ENCODE measurements around the gene SLC19A1. TPM values are rescaled to one million over a fixed set of nuclear protein-coding genes. Genes with fewer than 3 reads are reported as not detected.
A peak's percentile ranks its signal among the peaks of the same experiment; 100 is the strongest.

Gene SLC19A1
- polyA plus RNA-seq, 10 donors: 11.9 to 19.9 (median 14.1) TPM

DNA sequence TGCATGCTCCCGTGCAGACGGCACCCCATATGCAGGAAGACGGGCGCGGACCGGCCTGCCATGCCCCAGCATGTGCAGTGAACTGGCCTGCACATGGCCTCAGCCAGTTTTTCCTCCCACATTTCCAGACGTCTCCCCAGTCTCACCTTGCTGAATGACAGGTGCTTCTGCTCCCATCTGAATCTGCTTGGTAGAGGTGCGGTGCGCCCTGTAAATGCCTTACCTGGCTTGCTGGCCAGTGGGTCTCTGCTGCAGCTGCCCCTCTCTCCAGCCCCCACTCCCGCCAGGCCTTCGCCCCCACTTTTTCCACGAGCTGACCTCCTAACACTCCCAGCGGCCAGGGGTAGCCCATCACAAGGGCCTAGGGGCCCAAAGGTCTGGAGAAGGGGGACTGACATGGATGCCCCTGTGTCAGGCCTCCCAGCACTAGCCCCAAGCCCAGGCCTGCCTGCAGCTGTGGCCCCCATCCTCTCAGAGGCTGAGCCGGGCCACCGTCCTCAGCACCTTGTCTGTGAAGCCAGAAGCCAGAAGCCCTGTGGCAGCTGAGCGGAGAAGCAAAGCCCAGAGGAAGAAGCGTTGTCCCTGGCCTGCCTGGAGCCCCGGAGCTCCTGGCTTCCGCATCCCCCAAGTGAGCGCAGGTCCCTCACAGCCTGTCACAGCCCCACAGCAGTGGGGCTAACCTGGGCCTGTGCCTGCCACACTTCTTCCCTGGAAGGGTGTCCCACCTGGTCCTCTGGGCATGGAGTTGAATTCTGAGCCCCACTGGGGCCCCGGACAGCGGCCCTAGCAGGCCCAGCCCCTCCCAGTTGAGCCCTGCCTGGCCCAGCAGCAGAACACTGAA, 3.7 kb upstream of the SLC19A1 start:
- no peak for DNase-seq

DNA sequence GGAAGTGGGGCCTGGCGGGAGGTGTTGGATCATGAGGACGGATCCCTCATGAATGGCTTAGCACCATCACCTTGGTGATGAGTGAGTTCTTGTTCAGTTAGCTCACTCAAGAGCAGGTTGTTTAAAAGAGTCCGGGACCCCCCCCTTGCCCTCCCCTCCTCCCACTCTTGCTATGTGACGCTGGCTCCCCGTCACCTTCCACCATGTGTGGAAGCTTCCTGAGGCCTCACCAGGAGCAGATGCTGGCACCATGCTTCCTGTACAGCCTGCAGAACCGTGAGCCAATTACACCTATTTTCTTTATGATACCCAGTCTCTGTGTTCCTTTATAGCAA, 3.0 kb upstream of the SLC19A1 start:
- DNase-seq: no peak

DNA sequence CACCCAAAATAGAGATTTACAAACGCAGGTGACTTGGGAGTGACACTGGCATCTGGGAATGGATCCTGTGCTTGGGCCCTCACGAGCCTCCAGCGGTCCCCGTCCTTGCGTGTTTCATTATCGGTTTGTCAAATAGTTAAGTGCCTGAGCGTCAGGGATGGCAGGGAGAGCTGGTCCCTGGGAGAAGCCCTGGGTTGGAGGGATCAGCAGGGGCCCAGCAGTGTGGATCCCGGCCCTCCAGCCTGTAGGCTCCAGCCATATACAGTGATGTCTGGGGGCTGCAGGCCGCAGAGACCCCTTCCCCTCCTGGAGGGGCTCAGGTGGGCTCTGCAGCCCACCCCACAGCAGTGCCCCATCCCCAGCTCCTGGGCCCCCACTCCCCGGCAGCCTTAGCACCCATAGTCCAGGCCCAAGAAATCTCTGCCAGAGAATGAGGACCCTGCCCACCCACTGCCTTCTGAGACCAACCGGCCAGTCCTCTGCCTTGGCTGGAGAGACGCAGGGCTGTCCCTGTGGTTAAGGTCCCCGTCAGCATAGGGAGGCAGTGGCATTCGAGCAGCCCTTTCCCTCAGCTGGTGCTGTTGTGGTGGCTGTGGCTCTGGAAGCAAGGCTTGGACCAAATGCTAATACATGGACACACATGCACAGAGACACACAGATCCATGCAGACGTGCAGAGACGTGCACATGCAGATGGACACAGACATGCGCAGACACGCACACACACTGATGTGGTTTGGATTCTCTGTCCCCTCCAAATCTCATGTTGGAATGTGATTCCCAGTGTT, 2.4 kb upstream of the SLC19A1 start:
- DNase-seq: no peak

DNA sequence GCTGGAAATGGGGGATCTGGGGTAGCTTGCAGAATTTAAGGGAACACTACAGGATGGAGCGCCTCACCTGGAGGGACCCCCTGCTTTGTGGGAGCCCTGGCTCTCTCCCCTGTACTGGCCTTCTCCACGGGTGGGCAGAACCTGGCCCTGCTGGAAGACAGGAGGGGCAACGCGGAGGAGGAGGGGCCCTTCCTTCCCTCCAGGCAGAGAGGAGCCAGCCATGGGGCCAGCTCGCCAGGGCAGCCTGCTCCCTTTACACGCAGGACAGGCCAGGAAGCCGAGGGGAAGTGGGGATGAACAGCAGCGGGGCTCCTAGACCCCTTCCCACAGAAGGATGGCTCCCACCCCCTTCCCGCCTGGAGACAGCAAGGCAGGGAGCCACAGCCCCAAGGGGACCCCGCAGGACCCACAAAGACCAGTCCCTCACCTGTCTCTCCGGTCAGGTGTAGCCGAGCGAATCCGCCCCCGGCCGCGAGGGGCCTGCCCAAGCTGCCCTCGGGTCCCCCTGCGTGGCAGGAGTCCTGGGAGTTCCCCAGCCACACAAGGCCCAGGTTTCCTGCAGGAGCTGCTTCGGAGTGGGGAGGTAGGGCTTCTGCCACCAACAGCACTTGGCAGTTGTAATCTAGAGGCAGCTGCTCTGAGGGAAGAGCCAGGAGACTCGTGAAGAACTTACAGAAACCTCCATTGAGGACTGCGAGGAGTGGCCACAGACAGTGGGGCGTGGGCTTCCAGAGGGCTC, 1.6 kb upstream of the SLC19A1 start:
- peak in 1 of 3 donors; percentile 40 for DNase-seq

DNA sequence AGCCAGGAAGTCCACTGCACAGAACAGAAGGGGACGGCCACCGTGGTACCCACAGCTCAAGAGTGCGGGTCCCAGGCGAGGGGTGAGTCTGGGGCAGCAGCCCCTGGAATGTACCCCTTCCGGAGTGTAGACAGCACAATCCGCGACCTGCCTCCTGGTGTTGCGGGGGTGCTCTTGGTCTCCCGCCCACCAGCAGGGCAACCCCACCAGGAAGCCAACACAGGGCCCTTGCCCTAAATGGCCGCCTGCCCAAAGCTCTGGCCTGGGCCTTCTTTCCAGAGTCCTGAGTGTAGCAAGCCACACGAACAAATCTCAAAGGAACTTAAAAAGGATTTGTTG, 1.1 kb upstream of the SLC19A1 start:
- DNase-seq: peak in 1 of 3 donors; percentile 30

DNA sequence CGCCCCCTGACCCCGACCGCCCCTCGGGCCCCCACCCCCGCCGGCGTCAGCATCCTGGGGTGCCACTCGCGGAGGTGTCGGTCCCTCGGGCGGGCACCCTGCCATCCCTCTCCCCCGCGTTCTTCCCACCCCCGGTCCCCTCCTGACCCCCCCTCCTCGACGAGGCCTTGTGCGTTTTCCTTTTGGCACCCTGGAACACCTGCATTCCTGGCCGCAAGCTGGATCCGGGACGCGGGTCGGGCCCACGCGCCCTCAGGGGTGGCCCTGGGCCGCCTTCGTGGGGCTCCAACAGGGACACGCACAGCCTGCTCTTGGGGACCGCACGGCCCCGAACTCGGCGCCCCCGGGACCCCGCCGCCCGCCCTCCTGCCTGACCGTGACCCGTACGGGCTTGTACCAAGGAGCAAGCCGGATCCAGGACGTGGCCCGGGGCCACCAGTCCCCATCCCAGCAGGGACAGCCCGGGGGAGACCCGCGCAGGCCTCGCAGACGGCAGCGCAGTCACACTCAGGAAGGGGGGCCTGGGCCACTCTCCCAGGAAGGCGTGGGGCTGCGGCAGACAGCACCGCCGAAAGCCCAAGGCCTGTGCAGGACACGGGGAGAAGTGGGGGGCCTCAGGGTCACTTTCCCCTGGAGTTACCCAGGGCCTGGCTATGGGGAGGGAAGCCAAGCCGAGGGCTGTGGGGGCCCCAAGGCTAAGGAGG, 579 bp upstream of the SLC19A1 start:
- peak in 1 of 3 donors; percentile 48 for DNase-seq

DNA sequence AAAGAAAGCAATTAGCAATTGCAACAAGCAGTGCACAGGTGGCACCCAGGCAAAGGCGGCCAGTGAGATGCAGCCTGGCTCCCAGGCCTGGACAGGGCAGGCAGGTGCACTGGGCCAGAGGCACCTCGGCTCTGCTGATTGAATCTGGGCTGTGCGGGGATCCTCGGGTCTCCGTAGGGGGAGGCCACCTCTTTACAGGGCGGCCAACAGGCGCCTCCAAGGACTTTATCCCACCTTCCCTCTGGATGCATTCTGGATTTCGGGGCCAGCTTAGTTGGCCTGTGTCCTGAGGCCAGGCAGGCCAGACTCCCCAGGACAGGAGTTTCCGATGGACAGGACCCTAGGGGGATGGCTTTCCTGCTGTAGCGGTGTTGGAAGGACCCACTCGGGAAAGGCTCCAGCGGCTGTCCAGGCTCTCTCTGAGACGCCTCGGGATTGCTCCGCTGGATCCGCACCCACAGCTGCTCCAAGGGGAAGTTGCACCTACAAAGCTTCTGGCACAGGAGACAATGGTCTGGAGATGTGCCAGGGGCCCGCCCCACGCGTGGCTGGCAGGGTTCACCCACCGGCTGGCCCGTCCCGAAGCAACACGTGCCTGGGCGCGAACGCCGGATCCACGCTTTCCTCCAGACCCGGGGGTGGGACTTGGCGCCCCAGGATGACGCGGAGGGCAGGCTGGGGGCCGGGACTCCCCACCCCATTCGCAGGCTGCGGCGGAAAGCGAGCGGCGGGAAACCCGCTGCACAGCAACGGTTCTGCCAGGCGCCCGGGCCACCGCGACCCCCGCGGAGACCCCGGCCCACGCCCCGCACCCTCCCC, 810 bp downstream of the SLC19A1 start:
- DNase-seq: peak; percentile 39 to 82 (median 66)

DNA sequence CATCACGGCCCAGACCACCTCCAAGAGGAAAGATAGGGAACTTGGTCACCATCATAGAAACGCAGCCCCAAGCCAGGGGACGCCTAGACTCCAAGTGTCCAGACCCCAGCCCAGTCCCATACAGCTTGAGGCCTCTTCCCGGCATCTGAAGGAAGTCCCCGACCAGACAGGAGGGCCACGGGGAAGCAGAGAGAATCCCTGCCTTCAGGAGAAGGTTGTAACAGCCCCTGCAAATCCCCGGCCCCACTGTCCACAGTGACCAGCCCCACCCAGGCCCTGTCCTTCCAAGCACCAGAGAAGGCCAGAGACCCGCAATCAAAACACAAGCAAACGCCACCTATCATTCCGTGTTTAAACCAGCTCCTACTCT, 1.7 kb downstream of the SLC19A1 start:
- no peak for DNase-seq

DNA sequence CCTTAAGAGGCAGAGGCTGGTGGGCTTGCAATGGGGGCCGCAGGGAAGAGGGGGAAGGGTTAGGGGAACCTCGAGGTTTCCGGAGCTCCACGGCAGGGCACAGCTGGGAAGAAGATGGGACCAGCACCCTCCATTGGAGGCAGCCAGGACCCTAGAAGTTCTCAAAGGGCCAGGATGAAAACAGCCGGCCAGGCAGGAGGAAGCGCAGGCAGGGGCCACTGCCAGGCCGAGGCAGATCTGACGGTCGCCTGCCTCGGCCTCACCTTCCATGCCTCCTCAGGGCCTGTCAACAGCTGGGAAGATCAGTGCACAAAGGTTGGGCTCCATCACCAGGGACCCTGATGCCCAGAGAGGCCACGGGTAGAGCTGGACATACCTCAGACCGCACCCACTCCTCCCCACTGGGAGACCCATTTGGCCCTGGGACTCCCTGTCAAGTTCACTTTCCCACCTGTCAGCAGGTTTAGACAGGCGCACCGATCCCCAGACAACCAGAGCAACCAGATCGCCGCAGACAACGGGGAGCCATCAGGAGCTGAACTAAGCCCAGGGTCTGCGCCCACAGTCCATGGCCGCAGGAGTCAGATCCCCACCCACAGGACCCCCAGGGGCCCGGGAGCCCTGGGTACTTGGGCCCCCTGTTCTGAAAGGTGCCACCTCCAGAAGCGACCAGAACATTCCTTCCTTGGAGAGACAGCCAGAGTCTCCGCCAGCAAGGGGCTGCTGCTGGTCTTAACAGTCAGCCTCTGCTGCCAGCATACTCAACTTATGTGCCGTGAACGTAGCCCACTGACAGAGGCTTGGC, 2.2 kb downstream of the SLC19A1 start:
- DNase-seq: no peak

DNA sequence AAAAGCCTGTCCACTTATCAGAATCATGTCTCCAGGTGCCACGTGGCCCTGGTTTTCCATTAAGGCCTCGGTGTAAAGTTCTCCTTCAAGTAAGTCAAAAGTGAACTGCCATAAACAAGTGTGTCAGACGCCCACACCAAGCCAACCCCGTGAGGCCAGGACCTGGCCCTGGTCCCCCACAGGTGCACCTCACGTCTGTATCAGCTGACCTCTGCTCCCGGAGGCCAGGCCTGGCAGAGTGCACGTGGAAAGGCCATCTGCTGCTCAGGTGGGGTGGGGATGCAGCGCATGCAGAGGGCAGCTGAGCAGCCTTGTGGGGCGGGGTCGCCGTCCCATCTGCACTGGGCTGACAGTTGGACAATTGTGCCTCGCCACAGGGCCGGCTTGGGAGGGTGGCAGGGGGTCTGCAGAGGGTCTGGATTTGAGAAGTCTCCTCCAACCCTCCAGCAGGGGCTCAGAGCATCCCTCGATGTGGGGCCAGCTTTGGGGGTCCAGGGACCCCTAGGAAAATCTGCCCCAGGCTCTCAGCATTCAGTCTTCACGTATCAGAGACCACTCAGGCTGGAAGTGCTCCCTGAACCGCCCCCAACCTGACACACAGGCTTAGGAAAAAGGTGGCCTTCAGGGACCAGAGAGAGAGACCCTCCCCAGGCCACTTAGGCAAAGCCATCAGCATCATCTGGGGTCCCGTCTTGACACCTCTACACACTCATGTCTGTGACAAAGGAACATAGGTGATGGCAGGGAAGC, 3.0 kb downstream of the SLC19A1 start:
- no peak for DNase-seq

DNA sequence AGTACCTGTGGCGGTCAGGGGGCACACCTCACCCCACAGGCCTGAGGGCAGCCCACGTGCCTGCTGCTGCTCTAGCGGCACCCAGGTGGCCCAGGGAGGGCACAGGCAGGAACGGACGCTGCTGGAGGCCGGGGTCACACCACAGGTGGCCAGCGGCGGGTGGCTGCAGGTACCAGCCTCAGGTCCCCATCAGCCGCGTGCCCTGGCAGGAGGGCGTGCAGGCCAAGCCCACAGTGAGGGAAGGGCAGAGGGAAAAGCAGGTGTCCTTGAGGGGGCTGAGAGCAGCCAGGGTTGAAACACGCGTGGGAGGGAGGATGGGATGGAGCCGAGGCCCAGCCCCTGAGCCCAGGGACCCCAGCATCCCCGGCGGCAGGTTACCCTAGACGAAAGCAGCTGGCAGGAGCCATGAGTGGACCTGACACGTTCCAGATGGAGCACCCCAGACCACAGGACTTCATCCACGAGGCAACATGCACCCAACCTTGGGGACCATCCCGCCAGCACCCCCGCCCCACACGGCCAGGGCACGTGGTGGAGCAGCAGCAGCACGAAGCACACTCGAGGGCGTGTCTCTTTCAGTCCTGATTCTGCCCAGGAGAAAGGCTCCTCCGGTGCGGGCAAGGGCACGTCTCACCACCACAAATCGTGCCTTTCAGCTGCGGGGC, 3.7 kb downstream of the SLC19A1 start:
- DNase-seq: no peak

DNA sequence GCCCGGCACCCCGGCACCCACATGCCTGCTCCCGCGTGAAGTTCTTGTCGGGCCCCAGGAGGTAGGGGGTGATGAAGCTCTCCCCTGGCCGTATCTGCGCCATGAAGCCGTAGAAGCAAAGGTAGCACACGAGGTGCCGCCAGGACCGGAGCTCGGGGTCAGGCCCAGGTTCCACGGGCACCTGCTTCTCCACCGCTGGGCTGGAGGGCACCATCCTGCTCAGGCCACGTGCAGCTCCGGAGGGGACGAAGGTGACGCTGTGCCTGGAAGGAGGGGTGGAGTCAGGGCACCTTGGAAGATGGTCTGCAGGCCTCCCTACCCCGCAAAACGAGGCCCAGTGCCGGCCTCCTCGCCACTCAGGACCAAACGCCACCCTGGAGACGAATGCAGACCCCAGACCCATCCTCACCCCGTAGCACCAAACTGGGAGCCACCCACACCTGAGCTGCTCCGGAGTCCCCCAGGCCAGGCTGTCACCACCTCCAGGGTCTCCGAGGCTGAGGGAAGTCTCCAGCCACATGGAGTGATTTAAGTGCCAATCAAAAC, 4.4 kb downstream of the SLC19A1 start:
- DNase-seq: no peak

DNA sequence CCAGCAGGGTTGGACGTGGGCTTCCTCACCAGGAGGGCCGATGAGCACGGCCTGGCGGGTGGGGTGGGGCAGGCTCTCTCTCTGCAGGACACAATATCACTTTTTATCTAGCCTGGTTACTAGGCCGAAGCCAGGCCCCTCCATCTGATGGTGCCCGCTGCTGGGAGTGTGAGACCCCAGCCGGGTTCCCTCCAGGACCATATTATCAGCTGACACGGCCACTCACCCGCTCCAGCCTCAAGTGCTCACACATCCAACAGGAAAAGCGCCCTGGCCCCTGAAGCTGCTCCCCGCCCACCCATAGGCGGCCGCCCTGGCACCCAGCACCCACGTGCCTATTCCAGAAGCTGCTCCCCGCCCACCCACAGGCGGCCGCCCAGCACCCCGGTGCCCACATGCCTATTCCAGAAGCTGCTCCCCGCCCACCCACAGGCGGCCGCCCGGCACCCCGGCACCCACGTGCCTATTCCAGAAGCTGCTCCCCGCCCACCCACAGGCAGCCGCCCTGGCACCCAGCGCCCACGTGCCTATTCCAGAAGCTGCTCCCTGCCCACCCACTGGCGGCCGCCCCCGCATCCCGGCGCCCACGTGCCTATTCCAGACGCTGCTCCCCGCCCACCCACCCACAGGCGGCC, 5.0 kb downstream of the SLC19A1 start:
- no peak for DNase-seq

DNA sequence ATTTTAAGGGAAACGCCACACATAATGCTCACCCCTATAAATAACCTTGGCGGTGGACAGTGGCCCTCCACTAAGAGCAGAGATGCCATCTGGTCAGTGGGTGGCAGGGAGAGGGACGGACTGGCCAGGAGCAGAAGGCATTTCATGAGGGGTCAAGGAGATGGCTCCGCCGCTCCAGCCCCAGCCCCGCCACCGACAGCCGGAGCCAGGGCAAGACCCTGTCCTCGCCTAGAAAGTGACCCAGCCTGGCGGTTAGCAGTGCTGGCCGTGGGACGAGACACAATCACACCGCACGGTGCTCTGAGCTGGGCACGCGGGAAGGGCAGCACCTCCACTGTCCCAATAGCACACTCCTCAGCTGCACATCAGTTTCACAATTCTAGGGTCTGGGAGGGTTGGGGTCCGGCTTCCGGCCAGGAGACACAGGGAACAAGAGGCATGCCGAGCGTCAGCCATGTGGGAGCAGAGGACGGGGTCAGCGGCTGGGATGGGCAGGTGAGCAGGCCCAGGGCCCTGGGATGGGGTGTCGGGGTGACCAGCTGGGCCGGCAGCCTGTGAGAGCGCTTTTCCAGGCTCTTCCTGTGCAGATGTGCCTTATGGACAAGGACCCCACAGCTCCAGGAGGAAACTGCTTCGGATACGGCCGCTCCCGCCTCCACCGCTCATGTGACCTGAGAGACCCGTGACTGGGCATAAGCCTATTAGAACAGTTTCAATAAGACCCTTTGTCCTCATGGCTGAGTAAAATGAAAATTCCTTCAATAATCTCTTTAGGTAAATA, 5.7 kb downstream of the SLC19A1 start:
- no peak for DNase-seq

DNA sequence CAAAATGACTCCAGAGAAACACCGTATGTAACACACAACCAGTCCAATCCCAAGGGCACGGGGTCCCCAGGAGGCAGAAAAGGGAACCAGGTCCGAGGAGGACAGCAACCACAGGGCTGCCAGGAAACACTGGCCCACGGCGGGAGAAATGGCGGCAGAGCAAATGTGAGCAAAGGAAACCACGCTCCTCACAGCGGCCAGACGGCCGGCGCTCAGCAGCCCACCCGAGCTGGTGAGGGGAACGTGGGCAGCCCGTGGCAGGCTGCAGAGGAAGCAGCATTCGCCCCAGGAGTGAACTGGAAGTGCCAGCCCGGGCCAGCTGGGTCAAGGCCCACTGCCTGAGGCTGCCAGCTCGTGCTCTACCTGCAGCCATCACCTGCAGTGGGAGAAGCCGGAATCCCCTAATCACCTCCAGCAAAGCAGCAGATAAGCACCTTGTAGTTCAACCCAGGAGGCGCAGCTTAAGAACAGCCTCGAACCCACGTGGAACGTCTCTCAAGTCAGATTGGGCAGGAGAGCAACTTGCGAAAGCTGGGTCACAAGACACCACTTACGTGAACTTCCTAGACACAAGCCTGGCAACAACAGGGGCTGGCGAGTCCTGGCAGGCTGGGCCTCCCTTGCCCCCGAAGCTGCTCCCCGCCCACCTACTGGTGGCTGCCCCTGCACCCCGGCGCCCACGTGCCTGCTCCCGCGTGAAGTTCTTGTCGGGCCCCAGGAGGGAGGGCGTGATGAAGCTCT, 6.7 kb downstream of the SLC19A1 start:
- no peak for DNase-seq

DNA sequence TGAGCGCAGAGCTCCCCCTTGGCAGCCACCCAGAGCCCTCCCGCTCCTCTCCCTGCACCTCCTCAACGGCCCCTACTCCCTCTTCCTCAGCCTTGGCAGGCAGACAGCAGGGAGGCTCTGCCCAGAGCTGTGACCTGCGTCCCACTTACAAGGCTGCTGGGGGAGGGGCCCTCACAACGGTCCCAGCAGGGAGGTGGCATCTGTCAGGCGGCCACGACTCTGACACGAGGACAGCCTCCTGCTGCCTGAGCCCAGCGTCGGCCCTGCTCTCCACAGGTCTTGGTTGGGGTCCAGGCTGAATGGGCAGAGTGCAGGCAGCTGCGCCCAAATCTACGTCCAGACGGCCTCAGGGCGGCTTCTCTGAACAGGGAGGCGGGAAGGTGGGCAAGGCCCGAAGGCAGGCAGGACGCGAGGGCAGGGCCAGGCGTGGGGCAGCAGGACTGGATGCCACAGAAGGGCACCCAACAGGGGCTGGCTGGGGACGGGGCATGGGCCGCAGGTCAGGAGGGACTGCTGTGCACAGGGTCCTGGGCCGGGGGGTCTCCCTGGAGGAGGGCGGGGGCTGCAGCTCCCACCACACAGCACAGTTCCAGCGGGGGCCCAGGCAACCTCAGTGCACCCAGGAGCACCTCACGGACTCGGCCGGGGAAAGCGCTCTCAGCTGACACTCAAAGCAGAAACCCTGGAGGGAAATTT, 7.5 kb downstream of the SLC19A1 start:
- peak in 2 of 3 donors; percentile 49 to 77 for DNase-seq
